GM12865 (cell line): ENCODE data around the gene FAM53B.

Experiments
- DNase-seq: peaks from one replicate; pipeline ENCODE4 v3.0.0; 2010; ENCODE audit warnings: low read depth
- H3K4me3 ChIP-seq: 2 replicates; pipeline ENCODE4 v1.5.1; 2011; ENCODE audit warnings: mild to moderate bottlenecking, low read depth, low read length, control low read depth
- TF ChIP-seq, protein P1 (sequence below): IDR thresholded peaks from 2 replicates; pipeline ENCODE4 v1.5.1; 2011; ENCODE audit warnings: low read length, control low read depth, low read depth, inconsistent platforms; ENCODE audit not compliant: insufficient read depth; ENCODE audit errors: missing control alignments

FAM53B gene

DNA sequence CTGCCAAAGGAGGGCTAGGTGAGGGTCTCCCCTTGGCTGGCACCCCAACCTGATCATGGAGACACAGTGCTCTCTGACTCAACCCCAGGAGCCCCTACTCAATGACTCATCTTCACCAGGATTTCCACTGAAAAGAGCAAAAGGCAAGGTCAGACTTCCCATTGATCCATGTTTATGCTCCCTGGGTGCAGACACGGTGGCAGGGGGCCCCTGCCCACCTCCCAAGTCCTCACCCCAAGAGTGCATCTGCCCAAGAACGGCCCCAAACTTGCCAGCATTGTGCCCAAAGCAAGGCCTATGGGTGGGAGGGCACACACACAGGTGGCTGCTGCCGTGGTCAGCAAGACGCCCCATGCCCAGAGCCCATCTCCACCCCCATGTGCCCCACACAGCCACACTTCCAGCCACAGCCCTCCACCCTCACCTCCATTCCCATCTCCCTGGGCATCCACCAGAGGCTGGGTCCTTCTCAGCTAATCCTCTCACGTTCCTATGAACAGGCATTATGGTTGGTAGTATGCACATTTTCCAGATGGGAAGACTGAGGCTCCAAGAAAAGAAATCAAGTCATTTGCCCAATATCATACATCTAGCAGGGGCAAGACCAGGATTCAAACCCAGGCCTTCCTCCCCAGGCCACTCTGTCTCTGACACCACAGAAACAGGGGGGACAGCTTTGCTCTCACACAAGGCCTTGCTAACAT, 31.3 kb downstream of the FAM53B start:
- no peak for DNase-seq
- no peak overlapping the region for H3K4me3 ChIP-seq
- TF ChIP-seq, protein P1, sequence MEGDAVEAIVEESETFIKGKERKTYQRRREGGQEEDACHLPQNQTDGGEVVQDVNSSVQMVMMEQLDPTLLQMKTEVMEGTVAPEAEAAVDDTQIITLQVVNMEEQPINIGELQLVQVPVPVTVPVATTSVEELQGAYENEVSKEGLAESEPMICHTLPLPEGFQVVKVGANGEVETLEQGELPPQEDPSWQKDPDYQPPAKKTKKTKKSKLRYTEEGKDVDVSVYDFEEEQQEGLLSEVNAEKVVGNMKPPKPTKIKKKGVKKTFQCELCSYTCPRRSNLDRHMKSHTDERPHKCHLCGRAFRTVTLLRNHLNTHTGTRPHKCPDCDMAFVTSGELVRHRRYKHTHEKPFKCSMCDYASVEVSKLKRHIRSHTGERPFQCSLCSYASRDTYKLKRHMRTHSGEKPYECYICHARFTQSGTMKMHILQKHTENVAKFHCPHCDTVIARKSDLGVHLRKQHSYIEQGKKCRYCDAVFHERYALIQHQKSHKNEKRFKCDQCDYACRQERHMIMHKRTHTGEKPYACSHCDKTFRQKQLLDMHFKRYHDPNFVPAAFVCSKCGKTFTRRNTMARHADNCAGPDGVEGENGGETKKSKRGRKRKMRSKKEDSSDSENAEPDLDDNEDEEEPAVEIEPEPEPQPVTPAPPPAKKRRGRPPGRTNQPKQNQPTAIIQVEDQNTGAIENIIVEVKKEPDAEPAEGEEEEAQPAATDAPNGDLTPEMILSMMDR, result no peak

DNA sequence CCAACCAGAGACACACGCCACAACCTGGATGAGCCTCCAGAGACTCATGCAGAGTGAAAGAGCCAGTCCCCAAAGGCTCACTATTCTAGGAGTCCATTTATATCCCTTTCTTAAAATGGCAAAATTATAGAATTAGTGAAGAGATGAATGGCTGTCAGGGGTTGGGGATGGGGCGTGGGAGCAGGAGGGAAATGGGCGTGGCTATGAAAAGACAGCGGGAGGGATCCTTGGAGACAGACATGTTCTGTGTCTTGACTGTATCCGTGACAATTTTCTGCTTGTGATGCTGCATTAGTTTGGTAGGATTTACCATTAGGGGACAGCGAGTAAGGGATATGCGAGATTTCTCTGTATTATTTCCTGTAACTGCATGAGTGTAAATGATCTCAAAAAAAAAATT, 33.0 kb downstream of the FAM53B start:
- no peak overlapping the region for H3K4me3 ChIP-seq
- DNase-seq, result no peak
- TF ChIP-seq, protein P1, result no peak

DNA sequence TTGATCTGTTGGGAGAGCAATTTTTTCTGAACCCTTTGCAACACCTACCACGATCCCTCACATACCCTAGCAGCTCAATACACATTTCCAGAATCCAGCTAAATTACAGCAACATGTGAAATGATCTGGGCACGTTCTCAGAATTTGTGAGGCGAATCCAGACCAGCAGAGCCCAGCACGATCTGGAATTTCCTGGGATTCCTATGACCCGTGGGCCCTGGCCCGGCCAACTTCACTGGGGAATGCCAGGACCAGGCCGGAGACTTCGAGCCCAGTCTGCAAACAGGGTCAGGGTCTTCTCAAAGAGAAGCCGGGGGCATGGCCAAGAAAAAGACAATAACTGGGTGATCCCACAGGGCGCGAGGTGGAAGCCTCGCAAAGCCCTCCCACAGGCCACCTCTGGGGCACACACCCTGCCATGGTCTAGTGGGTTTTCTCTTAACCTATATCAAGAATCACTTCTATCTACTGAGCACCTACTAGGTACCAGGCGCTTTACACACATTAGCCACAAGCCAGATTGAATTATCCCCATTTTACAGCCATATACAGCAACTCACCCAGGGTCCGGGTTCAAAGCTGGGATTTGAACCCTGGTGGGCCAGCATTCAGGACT, 33.8 kb downstream of the FAM53B start:
- TF ChIP-seq, protein P1, result no peak
- no peak overlapping the region for H3K4me3 ChIP-seq
- no peak for DNase-seq

DNA sequence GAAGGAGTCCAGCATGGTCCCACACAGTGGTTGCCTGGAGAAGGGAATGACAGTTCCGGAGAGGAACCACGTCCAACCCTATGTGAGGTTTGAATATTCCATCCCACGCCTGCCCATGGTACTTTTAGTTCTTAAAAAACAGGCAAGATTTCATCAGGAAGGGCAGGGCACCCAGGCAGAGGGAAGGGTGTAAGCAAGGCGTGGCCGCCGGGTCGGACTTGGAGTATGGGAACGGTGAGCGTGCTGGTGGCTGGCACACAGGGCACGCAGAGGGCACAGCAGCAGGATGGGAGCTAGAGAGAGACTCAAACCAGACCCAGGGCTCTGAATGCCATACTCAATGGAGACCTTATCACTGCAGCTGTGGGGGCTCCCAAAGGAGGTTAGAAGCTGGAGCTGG, 34.3 kb downstream of the FAM53B start:
- TF ChIP-seq, protein P1, result no peak
- DNase-seq, result no peak
- no peak overlapping the region for H3K4me3 ChIP-seq

- TF ChIP-seq, protein P1, result no peak
- H3K4me3 ChIP-seq, result no peak overlapping the region
- DNase-seq, result no peak
Measured at GRCh38 chr10:124708922-124709520, 35.2 kb downstream of the FAM53B start.

- H3K4me3 ChIP-seq, result no peak overlapping the region
- DNase-seq, result no peak
- TF ChIP-seq, protein P1, result no peak
Measured at GRCh38 chr10:124708246-124708779, 35.9 kb downstream of the FAM53B start.
